Fibroblast of lung (primary cell): ENCODE data around the gene VSIG1. TPM values are rescaled to one million over a fixed set of nuclear protein-coding genes. Genes with fewer than 3 reads are reported as not detected.

Experiments used
- DNase-seq, 2 donors: peaks; one replicate each; pipeline versions ENCODE4 v3.0.0 to v3.0.0-alpha.2; 2010; ENCODE audit warnings: low read depth in 2 of 2
- H2AFZ ChIP-seq: 2 replicates; pipeline ENCODE4 v1.5.1; 2012; ENCODE audit warnings: low read length, control low read depth, inconsistent platforms
- H3K27ac ChIP-seq: 2 replicates; pipeline ENCODE4 v1.5.1; 2011; ENCODE audit warnings: low read length, control low read depth; ENCODE audit not compliant: insufficient read depth
- H3K27me3 ChIP-seq: 2 replicates; pipeline ENCODE4 v1.5.1; 2011; ENCODE audit warnings: mild to moderate bottlenecking, low read length; ENCODE audit not compliant: control insufficient read depth, insufficient read depth
- H3K36me3 ChIP-seq: 2 replicates; pipeline ENCODE4 v1.5.1; 2011; ENCODE audit warnings: low read length; ENCODE audit not compliant: control insufficient read depth, insufficient read depth
- H3K4me1 ChIP-seq: 2 replicates; pipeline ENCODE4 v1.5.1; 2011; ENCODE audit warnings: low read length; ENCODE audit not compliant: control insufficient read depth, insufficient read depth; ENCODE audit errors: extremely low read depth
- H3K4me2 ChIP-seq: 2 replicates; pipeline ENCODE4 v1.5.1; 2011; ENCODE audit warnings: low read length, control low read depth; ENCODE audit not compliant: insufficient read depth; ENCODE audit errors: extremely low read depth
- H3K4me3 ChIP-seq, 4 experiments: fragments of 200-600 bp in 1 of 4; sonication (generic) in 1 of 4; replicated peaks in 1 of 4; 2 replicates each; pipeline ENCODE4 v1.5.1; 2011 to 2016; ENCODE audit warnings: low read length in 4 of 4, low read depth in 3 of 4, mild to moderate bottlenecking in 3 of 4, control low read depth in 2 of 4, inconsistent platforms in 1 of 4, mixed read lengths in 1 of 4; ENCODE audit not compliant: insufficient read depth in 1 of 4; ENCODE audit errors: control extremely low read depth in 1 of 4
- H3K79me2 ChIP-seq: 2 replicates; pipeline ENCODE4 v1.5.1; 2012; ENCODE audit warnings: mild to moderate bottlenecking, low read length, inconsistent platforms; ENCODE audit not compliant: control insufficient read depth, insufficient read depth
- H3K9ac ChIP-seq: 2 replicates; pipeline ENCODE4 v1.5.1; 2011; ENCODE audit warnings: mild to moderate bottlenecking, low read length, control low read depth; ENCODE audit not compliant: insufficient read depth
- H3K9me3 ChIP-seq: 2 replicates; pipeline ENCODE4 v1.5.1; 2012; ENCODE audit warnings: low read depth, low read length; ENCODE audit not compliant: control insufficient read depth, insufficient read depth
- H4K20me1 ChIP-seq: 2 replicates; pipeline ENCODE4 v1.5.1; 2011; ENCODE audit warnings: low read length; ENCODE audit not compliant: control insufficient read depth, insufficient read depth; ENCODE audit errors: extremely low read depth
- CTCF ChIP-seq, 2 donors: IDR thresholded peaks in 1 of 2; conservative IDR thresholded peaks in 1 of 2; 1 replicate in 1 of 2; 2 replicates in 1 of 2; pipeline ENCODE4 v1.5.1; 2011 to 2012; ENCODE audit warnings: low read length in 2 of 2, control low read depth in 1 of 2, inconsistent platforms in 1 of 2, low read depth in 1 of 2, mild to moderate bottlenecking in 1 of 2
- EZH2 ChIP-seq: IDR thresholded peaks from 2 replicates; pipeline ENCODE4 v1.5.1; 2012; ENCODE audit warnings: low read length, control low read depth, mild to moderate bottlenecking; ENCODE audit errors: missing control alignments
- polyA plus RNA-seq, 2 donors: library from polyadenylated mRNA; depleted of rRNA in 1 of 2; stranded (reverse) in 1 of 2; unstranded in 1 of 2; fragments of >200 nt; gene quantifications; 2 replicates each; pipeline ENCODE4 v1.2.1, GENCODE V29; 2011 to 2012; ENCODE audit warnings: missing spikeins in 1 of 2
- total RNA-seq: library from RNA; depleted of rRNA; stranded (reverse); fragments of >200 nt; gene quantifications from 2 replicates; pipeline ENCODE4 v1.2.1, GENCODE V29; 2014

The VSIG1 gene
- total and polyA plus RNA-seq, 2 donors (not counting 1 experiment from before 2014, with no cell fraction given), result 0.20 TPM; not detected in 1

GRCh38 chrX:108036298-108036973 lies 8.4 kb upstream of the VSIG1 start:
- no peak overlapping the region for H3K4me3 ChIP-seq
- TF ChIP-seq EZH2 (no peak), CTCF (conservative IDR thresholded peaks at IDR 0.05 in 1 of 2, IDR thresholded peaks at IDR 0.05 in 1 of 2; ENCODE audit: low read depth in 1 of 2, low read length in 2 of 2) (no peak)
- no peaks in the 10 kb centered on the region for H3K79me2 ChIP-seq
- no peaks in the 10 kb centered on the region for H3K36me3 ChIP-seq
- no peak overlapping the region for H3K9ac ChIP-seq
- H3K4me1 ChIP-seq, result no peaks in the 10 kb centered on the region
- H2AFZ ChIP-seq, result no peak overlapping the region
- peak; percentile 63 to 84 for DNase-seq
- H4K20me1 ChIP-seq, result no peaks in the 10 kb centered on the region
- no peak overlapping the region for H3K27ac ChIP-seq
- no peak overlapping the region for H3K4me2 ChIP-seq
- H3K9me3 ChIP-seq, result no peaks in the 10 kb centered on the region
- no peaks in the 10 kb centered on the region for H3K27me3 ChIP-seq

- Histone ChIP-seq H3K27ac (no peak overlapping the region), H3K9ac (no peak overlapping the region), H3K79me2 (no peaks in the 10 kb centered on the region), H3K4me1 (no peaks in the 10 kb centered on the region), H3K4me3 (no peak overlapping the region), H3K9me3 (no peaks in the 10 kb centered on the region), H3K36me3 (no peaks in the 10 kb centered on the region), H3K4me2 (no peak overlapping the region), H4K20me1 (no peaks in the 10 kb centered on the region), H2AFZ (no peak overlapping the region), H3K27me3 (no peaks in the 10 kb centered on the region)
- TF ChIP-seq CTCF (conservative IDR thresholded peaks at IDR 0.05 in 1 of 2, IDR thresholded peaks at IDR 0.05 in 1 of 2; ENCODE audit: low read depth in 1 of 2, low read length in 2 of 2) (no peak), EZH2 (no peak)
- no peak for DNase-seq
Measured at GRCh38 chrX:108049649-108050048, 4.8 kb downstream of the VSIG1 start.

- no peaks in the 10 kb centered on the region for H3K9me3 ChIP-seq
- no peaks in the 10 kb centered on the region for H3K79me2 ChIP-seq
- H3K4me2 ChIP-seq, result no peak overlapping the region
- no peak overlapping the region for H3K4me3 ChIP-seq
- no peaks in the 10 kb centered on the region for H4K20me1 ChIP-seq
- no peaks in the 10 kb centered on the region for H3K27me3 ChIP-seq
- TF ChIP-seq CTCF (conservative IDR thresholded peaks at IDR 0.05 in 1 of 2, IDR thresholded peaks at IDR 0.05 in 1 of 2; ENCODE audit: low read depth in 1 of 2, low read length in 2 of 2) (no peak), EZH2 (no peak)
- no peaks in the 10 kb centered on the region for H3K36me3 ChIP-seq
- no peaks in the 10 kb centered on the region for H3K4me1 ChIP-seq
- DNase-seq, result no peak
- H2AFZ ChIP-seq, result no peak overlapping the region
- H3K27ac ChIP-seq, result no peak overlapping the region
- H3K9ac ChIP-seq, result no peak overlapping the region
Measured at GRCh38 chrX:108053218-108053617, 8.4 kb downstream of the VSIG1 start.
